GM12864 (cell line): Measurements from ENCODE around the gene DNAH9.
A peak's percentile ranks its signal among the peaks of the same experiment; 100 is the strongest.

ENCODE experiments used
- DNase-seq: peaks from one replicate; pipeline ENCODE4 v3.0.0-alpha.2; 2011; ENCODE audit warnings: low read depth
- H3K4me3 ChIP-seq: 2 replicates; pipeline ENCODE4 v1.5.1; 2011; ENCODE audit warnings: mild to moderate bottlenecking, low read depth, low read length, control low read depth
- TF ChIP-seq, protein P1 (sequence below): IDR thresholded peaks from 2 replicates; pipeline ENCODE4 v1.5.1; 2011; ENCODE audit warnings: low read depth, mild to moderate bottlenecking, moderate library complexity, low read length, control low read depth, inconsistent platforms; ENCODE audit errors: missing control alignments

The DNAH9 gene

DNA sequence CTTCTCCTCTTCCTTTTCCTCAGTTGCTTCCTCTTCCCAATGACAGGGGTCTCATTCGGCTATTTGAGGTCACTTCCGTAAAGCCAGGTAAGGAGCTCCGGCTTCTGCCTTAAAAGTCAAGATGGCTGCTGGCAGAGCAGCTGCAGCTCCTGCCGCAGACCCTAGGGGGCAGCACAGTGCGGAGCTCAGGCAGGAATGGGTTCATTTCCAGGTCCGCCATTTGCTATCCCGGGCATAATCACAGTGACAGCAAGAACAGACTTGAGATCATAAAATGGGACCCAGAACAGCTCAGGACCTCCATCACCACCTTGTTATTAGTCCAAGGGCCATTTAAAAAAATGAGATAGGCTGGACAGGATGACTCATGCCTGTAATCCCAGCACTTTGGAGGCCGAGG, 199.5 kb downstream of the DNAH9 start:
- TF ChIP-seq, protein P1, sequence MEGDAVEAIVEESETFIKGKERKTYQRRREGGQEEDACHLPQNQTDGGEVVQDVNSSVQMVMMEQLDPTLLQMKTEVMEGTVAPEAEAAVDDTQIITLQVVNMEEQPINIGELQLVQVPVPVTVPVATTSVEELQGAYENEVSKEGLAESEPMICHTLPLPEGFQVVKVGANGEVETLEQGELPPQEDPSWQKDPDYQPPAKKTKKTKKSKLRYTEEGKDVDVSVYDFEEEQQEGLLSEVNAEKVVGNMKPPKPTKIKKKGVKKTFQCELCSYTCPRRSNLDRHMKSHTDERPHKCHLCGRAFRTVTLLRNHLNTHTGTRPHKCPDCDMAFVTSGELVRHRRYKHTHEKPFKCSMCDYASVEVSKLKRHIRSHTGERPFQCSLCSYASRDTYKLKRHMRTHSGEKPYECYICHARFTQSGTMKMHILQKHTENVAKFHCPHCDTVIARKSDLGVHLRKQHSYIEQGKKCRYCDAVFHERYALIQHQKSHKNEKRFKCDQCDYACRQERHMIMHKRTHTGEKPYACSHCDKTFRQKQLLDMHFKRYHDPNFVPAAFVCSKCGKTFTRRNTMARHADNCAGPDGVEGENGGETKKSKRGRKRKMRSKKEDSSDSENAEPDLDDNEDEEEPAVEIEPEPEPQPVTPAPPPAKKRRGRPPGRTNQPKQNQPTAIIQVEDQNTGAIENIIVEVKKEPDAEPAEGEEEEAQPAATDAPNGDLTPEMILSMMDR = peak; percentile 16

DNA sequence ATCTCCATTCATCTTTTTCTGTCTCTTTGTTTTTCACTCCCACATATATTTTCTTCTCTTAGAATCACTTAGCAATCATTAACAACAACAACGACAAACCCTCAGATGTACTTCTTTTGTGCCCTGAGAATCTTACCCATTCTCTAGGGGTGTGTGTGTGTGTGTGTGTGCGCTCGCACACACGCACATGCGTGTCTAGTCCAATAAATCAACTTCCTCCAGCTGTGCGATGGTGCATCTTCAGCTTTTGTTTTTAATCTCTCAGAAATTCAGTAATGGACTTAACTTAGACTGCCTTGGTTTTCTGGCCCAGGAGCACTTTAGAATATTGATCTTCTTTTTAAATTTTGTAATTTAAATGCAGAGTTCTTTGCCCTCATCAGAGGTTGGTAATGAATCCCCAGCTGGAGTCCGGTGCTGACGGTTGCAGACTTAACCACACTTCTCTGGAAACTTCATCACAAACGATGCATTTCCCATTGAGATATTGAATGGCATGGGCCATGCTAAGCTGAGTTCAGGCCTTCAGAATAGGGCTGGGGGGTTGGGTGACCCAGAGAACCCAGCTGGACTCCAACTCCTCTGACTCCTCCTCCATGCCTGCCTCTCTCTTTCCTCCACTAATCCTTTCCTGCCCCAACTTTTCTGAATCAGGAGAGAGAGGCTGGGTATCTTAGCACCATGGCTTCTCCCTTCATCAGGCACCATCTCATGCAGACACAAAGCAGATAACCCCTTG, 205.1 kb downstream of the DNAH9 start:
- H3K4me3 ChIP-seq = no peak overlapping the region
- DNase-seq = no peak
- TF ChIP-seq, protein P1 = no peak

More for the DNA sequence above, 199.5 kb downstream of the DNAH9 start:
- DNase-seq = no peak
- H3K4me3 ChIP-seq = no peak overlapping the region

DNA sequence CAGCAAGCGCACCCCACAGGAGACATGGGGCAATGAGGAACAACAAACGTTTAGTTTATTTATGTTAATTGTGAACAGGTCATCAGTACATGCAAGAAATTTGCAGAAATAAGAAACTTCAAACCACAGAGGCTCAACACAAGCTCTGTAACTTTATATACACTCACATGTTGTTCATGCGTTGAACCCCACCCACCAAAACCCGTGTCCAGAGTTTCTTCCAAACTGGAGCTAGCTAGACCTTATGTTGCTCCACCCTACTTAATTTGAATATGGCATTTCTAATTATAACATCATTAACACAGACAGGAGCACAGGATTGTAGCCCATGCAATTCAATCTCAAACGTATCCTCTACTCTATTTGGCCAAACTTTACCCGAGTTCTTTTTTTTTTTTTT, 206.9 kb downstream of the DNAH9 start:
- DNase-seq = no peak
- TF ChIP-seq, protein P1 = no peak
- no peak overlapping the region for H3K4me3 ChIP-seq

DNA sequence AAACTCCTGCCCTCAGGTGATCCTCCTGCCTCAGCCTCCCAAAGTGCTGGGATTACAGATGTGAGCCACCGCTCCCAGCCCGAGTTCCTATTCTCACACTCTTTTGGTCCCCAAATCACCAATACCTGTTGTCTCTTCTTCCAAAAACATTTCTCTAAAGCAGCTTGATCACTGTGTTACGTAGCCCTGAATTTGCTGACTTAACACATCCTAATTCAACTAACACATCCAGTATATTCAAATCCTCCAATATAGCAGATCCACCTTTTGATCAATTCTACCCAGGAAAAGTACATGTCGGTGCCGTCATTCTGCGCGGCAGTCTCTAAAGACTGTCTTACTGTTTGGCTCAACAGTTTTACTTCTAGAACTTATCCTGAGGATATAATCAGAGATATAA, 207.7 kb downstream of the DNAH9 start:
- TF ChIP-seq, protein P1 = no peak
- DNase-seq = no peak
- H3K4me3 ChIP-seq = no peak overlapping the region

DNA sequence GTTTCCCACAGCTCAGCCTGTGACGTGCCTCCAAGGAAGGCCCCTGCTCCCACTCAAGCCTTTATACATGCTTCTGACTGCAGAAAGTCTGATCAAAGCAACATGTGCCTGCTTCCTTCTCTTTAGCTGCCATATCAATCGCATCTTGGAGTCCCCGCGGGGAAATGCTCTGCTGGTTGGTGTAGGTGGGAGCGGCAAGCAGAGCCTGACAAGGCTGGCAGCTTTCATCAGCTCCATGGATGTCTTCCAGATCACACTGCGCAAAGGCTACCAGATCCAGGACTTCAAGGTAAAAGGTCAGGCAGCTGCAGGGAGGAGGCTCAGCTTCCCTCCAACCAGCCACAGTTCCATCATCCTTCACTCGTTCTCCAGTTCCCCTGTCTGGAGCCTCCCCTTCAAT, 209.3 kb downstream of the DNAH9 start:
- H3K4me3 ChIP-seq = no peak overlapping the region
- no peak for DNase-seq
- TF ChIP-seq, protein P1 = no peak

DNA sequence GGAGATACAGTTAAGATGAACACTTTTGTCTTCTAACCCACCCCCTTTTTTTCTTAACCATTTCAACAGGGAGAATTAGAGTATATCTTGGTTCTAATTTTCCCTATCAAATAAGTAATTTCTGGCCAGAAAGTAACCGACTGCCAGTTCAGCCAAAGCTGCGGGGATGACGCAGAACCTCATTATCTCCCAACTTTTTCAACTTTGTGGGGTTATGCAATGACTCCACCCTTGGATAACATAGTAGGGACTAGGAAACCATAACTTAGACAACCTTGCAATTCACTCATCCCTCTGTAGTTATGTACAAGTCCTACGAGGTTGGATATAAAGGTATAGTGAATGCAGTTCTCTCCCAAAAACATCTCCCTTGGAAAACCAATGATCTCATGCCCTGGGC, 215.0 kb downstream of the DNAH9 start:
- no peak for DNase-seq
- TF ChIP-seq, protein P1 = no peak
- no peak overlapping the region for H3K4me3 ChIP-seq

DNA sequence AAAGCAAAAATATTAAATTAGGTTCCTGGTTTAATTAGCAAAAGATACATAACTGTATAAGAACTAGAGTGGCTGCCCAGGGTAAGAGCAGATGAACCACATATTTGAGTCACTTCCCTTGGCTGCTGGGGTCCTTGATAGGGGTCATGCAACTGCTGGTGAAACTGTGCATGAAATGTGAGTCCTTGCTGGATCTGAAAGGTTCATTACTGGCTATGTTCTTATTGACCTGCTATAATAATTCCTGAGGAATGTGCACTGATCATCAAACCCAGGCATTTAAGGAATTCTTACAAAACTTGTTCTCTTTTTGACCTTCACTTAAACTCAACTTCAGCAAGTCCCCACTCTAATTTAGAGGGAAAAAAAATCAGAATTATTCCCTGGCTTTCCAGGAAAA, 215.6 kb downstream of the DNAH9 start:
- no peak overlapping the region for H3K4me3 ChIP-seq
- TF ChIP-seq, protein P1 = no peak
- DNase-seq = no peak
